ENCODE data around the gene REEP5. TPM values are rescaled to one million over a fixed set of nuclear protein-coding genes. Genes with fewer than 3 reads are reported as not detected.

REEP5 gene
- total RNA-seq, 1 donor from 2014 or later = 17.1 TPM

DNA sequence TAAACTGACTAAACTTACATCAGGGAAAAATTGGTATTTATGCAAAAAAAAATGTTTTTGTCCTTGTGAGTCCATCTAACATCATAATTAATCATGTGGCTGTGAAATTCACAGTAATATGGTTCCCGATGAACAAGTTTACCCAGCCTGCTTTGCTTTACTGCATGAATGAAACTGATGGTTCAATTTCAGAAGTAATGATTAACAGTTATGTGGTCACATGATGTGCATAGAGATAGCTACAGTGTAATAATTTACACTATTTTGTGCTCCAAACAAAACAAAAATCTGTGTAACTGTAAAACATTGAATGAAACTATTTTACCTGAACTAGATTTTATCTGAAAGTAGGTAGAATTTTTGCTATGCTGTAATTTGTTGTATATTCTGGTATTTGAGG lies 77.5 kb downstream of the REEP5 start:
- no peak overlapping the region for H2AFZ ChIP-seq (replicated peaks)
- H3K36me3 ChIP-seq = no peaks in the 10 kb centered on the region
- H3K27me3 Mint-ChIP-seq (ENCODE audit: insufficient read depth, low read depth) = no peaks in the 10 kb centered on the region
- H3K79me2 ChIP-seq (ENCODE audit: low read depth) = no peaks in the 10 kb centered on the region
- H3F3A ChIP-seq (ENCODE audit: low read depth) = peaks cover 8% of the 10 kb centered on the region
- H3K36me3 Mint-ChIP-seq = peaks cover 31% of the 10 kb centered on the region
- H3K27me3 ChIP-seq = no peaks in the 10 kb centered on the region
- no peak overlapping the region for H3K4me2 ChIP-seq
- H3K27ac Mint-ChIP-seq = no peak overlapping the region
- no peaks in the 10 kb centered on the region for H3K9me3 ChIP-seq (ENCODE audit: low read depth)
- H3K4me3 Mint-ChIP-seq = no peak overlapping the region
- no peak for DNase-seq (ENCODE audit: low spot score)
- no peaks in the 10 kb centered on the region for H4K20me1 ChIP-seq (ENCODE audit: low read depth)
- TF ChIP-seq EZH2phosphoT487 (IDR thresholded peaks at IDR 0.05) (no peak), EZH2 (IDR thresholded peaks at IDR 0.05) (no peak)
- TF ChIP-seq, protein P1, sequence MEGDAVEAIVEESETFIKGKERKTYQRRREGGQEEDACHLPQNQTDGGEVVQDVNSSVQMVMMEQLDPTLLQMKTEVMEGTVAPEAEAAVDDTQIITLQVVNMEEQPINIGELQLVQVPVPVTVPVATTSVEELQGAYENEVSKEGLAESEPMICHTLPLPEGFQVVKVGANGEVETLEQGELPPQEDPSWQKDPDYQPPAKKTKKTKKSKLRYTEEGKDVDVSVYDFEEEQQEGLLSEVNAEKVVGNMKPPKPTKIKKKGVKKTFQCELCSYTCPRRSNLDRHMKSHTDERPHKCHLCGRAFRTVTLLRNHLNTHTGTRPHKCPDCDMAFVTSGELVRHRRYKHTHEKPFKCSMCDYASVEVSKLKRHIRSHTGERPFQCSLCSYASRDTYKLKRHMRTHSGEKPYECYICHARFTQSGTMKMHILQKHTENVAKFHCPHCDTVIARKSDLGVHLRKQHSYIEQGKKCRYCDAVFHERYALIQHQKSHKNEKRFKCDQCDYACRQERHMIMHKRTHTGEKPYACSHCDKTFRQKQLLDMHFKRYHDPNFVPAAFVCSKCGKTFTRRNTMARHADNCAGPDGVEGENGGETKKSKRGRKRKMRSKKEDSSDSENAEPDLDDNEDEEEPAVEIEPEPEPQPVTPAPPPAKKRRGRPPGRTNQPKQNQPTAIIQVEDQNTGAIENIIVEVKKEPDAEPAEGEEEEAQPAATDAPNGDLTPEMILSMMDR (IDR thresholded peaks at IDR 0.05) = no peak
- peaks cover 6% of the 10 kb centered on the region for H3K4me1 Mint-ChIP-seq
- H3K9me3 Mint-ChIP-seq = no peaks in the 10 kb centered on the region
- no peak overlapping the region for H3K9ac ChIP-seq
- H3K4me1 ChIP-seq = no peaks in the 10 kb centered on the region
- H3K27ac ChIP-seq = no peak overlapping the region
- no peak overlapping the region for H3K4me3 ChIP-seq

DNA sequence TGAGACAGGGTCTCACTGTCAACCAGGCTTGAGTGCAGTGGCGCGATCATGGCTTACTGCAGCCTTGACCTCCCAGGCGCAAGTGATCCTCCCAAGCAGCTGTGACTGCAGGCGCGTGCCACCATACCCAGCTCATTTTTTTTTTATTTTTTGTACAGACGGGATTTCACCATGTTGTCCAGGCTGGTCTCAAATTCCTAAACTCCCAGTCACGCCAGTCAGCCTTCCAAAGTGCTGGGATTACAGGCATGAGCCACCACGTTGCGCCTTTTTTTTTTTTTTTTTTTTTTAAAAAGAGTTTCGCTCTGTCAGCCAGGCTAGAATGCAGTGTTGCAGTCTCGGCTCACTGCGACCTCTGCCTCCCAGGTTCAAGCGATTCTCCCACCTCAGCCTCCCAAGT lies 88.1 kb downstream of the REEP5 start:
- H3K36me3 Mint-ChIP-seq = peaks cover 34% of the 10 kb centered on the region
- H3K27ac ChIP-seq = no peak overlapping the region
- no peaks in the 10 kb centered on the region for H3F3A ChIP-seq (ENCODE audit: low read depth)
- no peaks in the 10 kb centered on the region for H3K27me3 ChIP-seq
- no peak overlapping the region for H3K4me3 ChIP-seq
- no peak overlapping the region for H3K4me3 Mint-ChIP-seq
- H3K4me2 ChIP-seq = no peak overlapping the region
- H3K27ac Mint-ChIP-seq = no peak overlapping the region
- DNase-seq (ENCODE audit: low spot score) = no peak
- H3K36me3 ChIP-seq = peaks cover 7% of the 10 kb centered on the region
- H3K79me2 ChIP-seq (ENCODE audit: low read depth) = no peaks in the 10 kb centered on the region
- no peaks in the 10 kb centered on the region for H4K20me1 ChIP-seq (ENCODE audit: low read depth)
- no peaks in the 10 kb centered on the region for H3K9me3 ChIP-seq (ENCODE audit: low read depth)
- H3K9ac ChIP-seq = no peak overlapping the region
- TF ChIP-seq EZH2 (IDR thresholded peaks at IDR 0.05) (no peak), EZH2phosphoT487 (IDR thresholded peaks at IDR 0.05) (no peak)
- TF ChIP-seq, protein P1 (IDR thresholded peaks at IDR 0.05) = no peak
- no peaks in the 10 kb centered on the region for H3K4me1 Mint-ChIP-seq
- H3K27me3 Mint-ChIP-seq (ENCODE audit: insufficient read depth, low read depth) = peaks cover 3% of the 10 kb centered on the region
- H2AFZ ChIP-seq (replicated peaks) = no peak overlapping the region
- no peaks in the 10 kb centered on the region for H3K9me3 Mint-ChIP-seq
- no peaks in the 10 kb centered on the region for H3K4me1 ChIP-seq

DNA sequence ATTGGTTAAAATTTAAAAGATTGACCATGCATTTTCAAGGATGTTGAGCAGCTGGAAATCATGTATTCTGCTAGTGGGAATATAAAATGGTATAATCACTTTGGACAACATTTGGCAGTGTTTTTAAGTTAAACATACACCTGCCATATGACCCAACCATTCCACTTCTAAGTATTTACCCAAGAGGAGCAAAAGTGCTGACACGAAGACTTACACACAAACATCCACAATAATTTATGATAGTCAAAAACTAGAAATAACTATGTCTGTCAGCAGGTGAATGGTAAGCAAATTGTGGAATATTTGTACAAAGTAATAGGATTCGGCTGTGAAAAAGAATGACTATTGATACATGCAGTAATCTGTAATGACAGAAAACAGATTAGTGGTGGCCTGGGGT lies 91.6 kb downstream of the REEP5 start:
- no peak overlapping the region for H3K4me3 Mint-ChIP-seq
- Histone ChIP-seq H3K27me3 (no peaks in the 10 kb centered on the region), H3K79me2 (ENCODE audit: low read depth) (no peaks in the 10 kb centered on the region), H3K4me3 (no peak overlapping the region), H3F3A (ENCODE audit: low read depth) (no peaks in the 10 kb centered on the region), H3K4me1 (peaks cover 10% of the 10 kb centered on the region), H3K9me3 (ENCODE audit: low read depth) (no peaks in the 10 kb centered on the region), H3K4me2 (no peak overlapping the region), H3K36me3 (peaks cover 15% of the 10 kb centered on the region), H3K27ac (no peak overlapping the region), H4K20me1 (ENCODE audit: low read depth) (no peaks in the 10 kb centered on the region), H3K9ac (no peak overlapping the region), H2AFZ (replicated peaks) (no peak overlapping the region)
- H3K27ac Mint-ChIP-seq = no peak overlapping the region
- no peaks in the 10 kb centered on the region for H3K27me3 Mint-ChIP-seq (ENCODE audit: insufficient read depth, low read depth)
- H3K9me3 Mint-ChIP-seq = no peaks in the 10 kb centered on the region
- peaks cover 26% of the 10 kb centered on the region for H3K36me3 Mint-ChIP-seq
- no peak for DNase-seq (ENCODE audit: low spot score)
- no peak for TF ChIP-seq EZH2 (IDR thresholded peaks at IDR 0.05)
- TF ChIP-seq, protein P1 (IDR thresholded peaks at IDR 0.05) = no peak
- TF ChIP-seq EZH2phosphoT487 (IDR thresholded peaks at IDR 0.05) = no peak
- H3K4me1 Mint-ChIP-seq = no peaks in the 10 kb centered on the region

Other genes starting within 250 kb of the REEP5 start
- 39.7 and 51.7 TPM in 2 replicates for gene APC, start 184.3 kb downstream of the REEP5 start, total RNA-seq (ENCODE audit: low replicate concordance)
- 83.3 and 174 TPM in 2 replicates for gene SRP19, start 60.9 kb downstream of the REEP5 start, total RNA-seq (ENCODE audit: low replicate concordance)
- 123 and 174 TPM in 2 replicates for gene DCP2, start 54.6 kb upstream of the REEP5 start, total RNA-seq (ENCODE audit: low replicate concordance)

Data from neural progenitor cell (in vitro differentiated cells).